ENCODE data around the gene SERTAD3.
A peak's percentile ranks its signal among the peaks of the same experiment; 100 is the strongest.

The SERTAD3 gene

DNA sequence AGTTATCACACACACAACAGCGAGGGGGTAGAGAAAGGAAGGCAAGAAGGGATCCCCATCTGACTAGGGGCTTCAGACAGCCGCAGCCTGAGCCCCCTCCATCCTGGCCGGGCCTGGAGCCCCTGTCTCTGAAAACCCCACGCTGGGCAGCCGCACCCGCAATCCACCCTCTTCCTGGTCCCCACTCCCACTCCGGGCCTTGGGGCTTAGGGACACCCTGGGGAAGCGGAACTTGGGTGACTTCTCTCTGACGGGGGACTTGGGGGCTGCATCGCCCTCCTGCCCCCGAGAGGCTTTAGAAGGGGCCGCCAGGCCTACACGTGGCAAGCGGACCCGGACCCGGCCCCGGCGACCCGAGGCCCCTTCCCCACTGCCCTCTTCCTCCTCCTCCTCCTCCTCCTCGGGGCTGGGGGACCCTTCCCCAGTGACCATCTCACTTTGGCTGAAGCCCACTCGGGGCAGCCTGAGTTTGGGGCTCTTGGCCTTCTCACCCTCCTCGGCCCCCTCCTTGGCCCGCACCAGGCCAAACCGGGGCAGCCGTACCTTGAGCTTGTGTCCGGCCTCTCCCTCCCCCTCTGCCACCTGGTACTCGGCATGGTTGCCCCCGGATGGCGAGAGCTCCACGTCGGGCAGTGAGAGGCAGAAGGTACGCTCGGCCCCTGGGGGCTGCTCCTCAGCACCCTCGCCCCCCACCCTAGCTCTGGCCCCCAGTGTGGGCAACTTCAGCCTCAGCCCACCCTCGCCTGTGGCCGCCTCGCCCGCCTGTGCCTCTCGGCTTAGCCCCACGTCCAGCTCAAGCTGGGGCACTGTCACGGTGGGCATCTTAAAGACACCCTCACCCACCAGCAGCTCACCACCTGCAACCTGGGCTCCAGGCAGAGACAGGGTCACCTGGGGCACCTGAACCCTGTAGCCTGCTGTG, 50.0 kb downstream of the SERTAD3 start:
- no peak for DNase-seq (ENCODE audit: low spot score)
- 0 out of 2 replicates have a peak overlapping the region, but pooled peaks have one; percentile 10 for H3K27ac ChIP-seq
- CTCF ChIA-PET: interaction anchor here (0.5 to 1.2 kb wide), 2 partner anchors 20 to 32 kb away, joined by 3 to 4 read pairs; no protein-coding TSS in a partner anchor
- TF ChIP-seq, protein P1, sequence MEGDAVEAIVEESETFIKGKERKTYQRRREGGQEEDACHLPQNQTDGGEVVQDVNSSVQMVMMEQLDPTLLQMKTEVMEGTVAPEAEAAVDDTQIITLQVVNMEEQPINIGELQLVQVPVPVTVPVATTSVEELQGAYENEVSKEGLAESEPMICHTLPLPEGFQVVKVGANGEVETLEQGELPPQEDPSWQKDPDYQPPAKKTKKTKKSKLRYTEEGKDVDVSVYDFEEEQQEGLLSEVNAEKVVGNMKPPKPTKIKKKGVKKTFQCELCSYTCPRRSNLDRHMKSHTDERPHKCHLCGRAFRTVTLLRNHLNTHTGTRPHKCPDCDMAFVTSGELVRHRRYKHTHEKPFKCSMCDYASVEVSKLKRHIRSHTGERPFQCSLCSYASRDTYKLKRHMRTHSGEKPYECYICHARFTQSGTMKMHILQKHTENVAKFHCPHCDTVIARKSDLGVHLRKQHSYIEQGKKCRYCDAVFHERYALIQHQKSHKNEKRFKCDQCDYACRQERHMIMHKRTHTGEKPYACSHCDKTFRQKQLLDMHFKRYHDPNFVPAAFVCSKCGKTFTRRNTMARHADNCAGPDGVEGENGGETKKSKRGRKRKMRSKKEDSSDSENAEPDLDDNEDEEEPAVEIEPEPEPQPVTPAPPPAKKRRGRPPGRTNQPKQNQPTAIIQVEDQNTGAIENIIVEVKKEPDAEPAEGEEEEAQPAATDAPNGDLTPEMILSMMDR (conservative IDR thresholded peaks at IDR 0.05; ENCODE audit: low read depth): no peak
- POLR2A ChIA-PET (ENCODE audit: low non-redundant PET): no interaction called here

DNA sequence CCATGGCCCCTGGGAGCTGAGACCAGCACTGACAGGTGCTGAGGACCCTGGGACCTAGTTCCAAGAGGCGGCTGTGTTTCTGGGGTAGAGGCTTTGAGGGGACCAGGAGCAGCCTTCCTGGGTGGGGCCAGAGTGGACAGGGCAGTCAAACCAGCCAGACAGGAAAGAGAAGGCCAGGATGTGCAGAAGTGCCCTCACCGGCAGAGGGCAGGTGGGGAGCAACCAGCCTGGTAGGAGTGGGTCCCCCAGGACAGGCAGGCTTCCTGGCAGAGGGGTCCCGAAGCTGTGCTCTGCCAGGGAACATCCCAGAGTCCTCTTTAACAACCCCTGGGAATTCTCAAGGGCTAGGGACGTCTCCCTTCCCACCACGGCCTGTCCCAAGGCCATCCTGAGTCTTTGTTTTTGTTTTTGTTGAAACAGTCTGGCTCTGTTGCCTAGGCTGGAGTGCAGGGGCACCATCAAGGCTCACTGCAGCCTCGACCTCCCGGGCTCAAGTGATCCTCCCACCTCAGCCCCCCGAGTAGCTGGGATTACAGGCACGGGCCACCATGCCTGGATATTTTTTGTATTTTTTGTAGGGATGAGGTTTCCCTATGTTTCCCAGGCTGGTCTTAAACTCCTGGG, 51.1 kb downstream of the SERTAD3 start:
- TF ChIP-seq, protein P1 (conservative IDR thresholded peaks at IDR 0.05; ENCODE audit: low read depth): no peak; the same call in 1 of the 2 replicates
- H3K27ac ChIP-seq: peak overlapping the region; percentile 10; the same call in 1 of the 2 replicates
- ChIA-PET CTCF (no interaction called here), POLR2A (ENCODE audit: low non-redundant PET) (no interaction called here)
- DNase-seq (ENCODE audit: low spot score): peak; percentile 37

DNA sequence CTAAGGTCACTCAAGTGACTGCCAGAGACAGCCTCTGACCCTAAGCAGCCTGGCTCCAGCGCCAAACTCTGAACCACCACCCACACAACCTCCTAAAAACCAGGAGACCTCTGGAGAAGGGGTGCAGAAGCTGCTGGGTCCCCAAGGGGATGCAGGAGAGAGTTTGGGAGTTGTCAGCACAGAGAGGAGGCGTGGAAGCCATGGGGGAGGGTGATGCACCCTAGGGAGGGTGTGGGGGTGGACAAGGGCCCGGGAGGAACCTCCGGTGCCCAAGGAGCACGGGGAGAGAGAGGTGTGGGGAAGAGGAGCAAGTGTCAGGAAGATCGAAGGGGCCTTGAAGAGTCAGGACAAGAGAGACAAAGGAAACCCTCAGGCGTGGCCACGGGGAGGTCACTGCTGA, 52.0 kb downstream of the SERTAD3 start:
- ChIA-PET CTCF (no interaction called here), POLR2A (ENCODE audit: low non-redundant PET) (no interaction called here)
- TF ChIP-seq, protein P1 (conservative IDR thresholded peaks at IDR 0.05; ENCODE audit: low read depth): no peak
- DNase-seq (ENCODE audit: low spot score): no peak
- H3K27ac ChIP-seq: no peak overlapping the region
